SK-N-SH treated with all-trans-retinoic acid at 6 μM for 48 hours (cell line): ENCODE measurements around the gene FBLL1.

Source experiments
- ATAC-seq: fragments of 200-7000 bp; cut with Tn5 transposase; 3 replicates; pipeline ENCODE4 v1.9.1; 2020; ENCODE audit warnings: mild to moderate bottlenecking, moderate library complexity
- ARNTL ChIP-seq: fragments of 450-650 bp; formaldehyde crosslinking; IDR thresholded peaks from 2 replicates; pipeline ENCODE4 v1.5.0; 2020; ENCODE audit warnings: low read depth, mild to moderate bottlenecking, moderate library complexity, borderline replicate concordance
- CREB5 ChIP-seq: fragments of 250-450 bp; sonication (Bioruptor Pico); IDR thresholded peaks from 2 replicates; pipeline ENCODE4 v1.5.1; 2020; ENCODE audit warnings: low read depth, mild to moderate bottlenecking, moderate library complexity
- CSDC2 ChIP-seq: fragments of 250-450 bp; sonication (Bioruptor Pico); IDR thresholded peaks from 2 replicates; pipeline ENCODE4 v1.5.0; 2020; ENCODE audit warnings: mild to moderate bottlenecking, moderate library complexity
- CSRNP3 ChIP-seq: fragments of 250-450 bp; sonication (Bioruptor Pico); IDR thresholded peaks from 2 replicates; pipeline ENCODE4 v1.5.1; 2021; ENCODE audit warnings: mild to moderate bottlenecking, moderate library complexity
- ESRRG ChIP-seq: fragments of 250-450 bp; sonication (Bioruptor Pico); IDR thresholded peaks from 2 replicates; pipeline ENCODE4 v1.6.1; 2021; ENCODE audit warnings: mild to moderate bottlenecking
- ISL1 ChIP-seq: fragments of 250-450 bp; sonication (Bioruptor Pico); IDR thresholded peaks from 2 replicates; pipeline ENCODE4 v2.1.2; 2022; ENCODE audit warnings: mild to moderate bottlenecking, moderate library complexity
- PATZ1 ChIP-seq: fragments of 250-450 bp; sonication (Bioruptor Pico); IDR thresholded peaks from 2 replicates; pipeline ENCODE4 v1.8.0; 2020; ENCODE audit warnings: mild to moderate bottlenecking, moderate library complexity, borderline replicate concordance
- POU6F1 ChIP-seq: fragments of 250-450 bp; sonication (Bioruptor Pico); IDR thresholded peaks from 2 replicates; pipeline ENCODE4 v1.8.0; 2021; ENCODE audit warnings: low read depth, mild to moderate bottlenecking, moderate library complexity, borderline replicate concordance
- PPARA ChIP-seq: fragments of 250-450 bp; sonication (Bioruptor Pico); IDR thresholded peaks from 2 replicates; pipeline ENCODE4 v1.5.0; 2020; ENCODE audit warnings: mild to moderate bottlenecking, borderline replicate concordance
- RARB ChIP-seq: fragments of 250-450 bp; sonication (Bioruptor Pico); IDR thresholded peaks from 2 replicates; pipeline ENCODE4 v1.8.0; 2021; ENCODE audit warnings: mild to moderate bottlenecking, moderate library complexity
- SNAI2 ChIP-seq: fragments of 250-450 bp; sonication (Bioruptor Pico); IDR thresholded peaks from 2 replicates; pipeline ENCODE4 v1.5.0; 2020; ENCODE audit warnings: mild to moderate bottlenecking, moderate library complexity
- TCF4 ChIP-seq: fragments of 250-450 bp; sonication (Bioruptor Pico); IDR thresholded peaks from 2 replicates; pipeline ENCODE4 v1.8.0; 2021; ENCODE audit warnings: mild to moderate bottlenecking, moderate library complexity, borderline replicate concordance
- TSHZ2 ChIP-seq: fragments of 250-450 bp; sonication (Bioruptor Pico); IDR thresholded peaks from 2 replicates; pipeline ENCODE4 v1.5.0; 2020; ENCODE audit warnings: mild to moderate bottlenecking, moderate library complexity
- ZC3H10 ChIP-seq: fragments of 250-450 bp; sonication (Bioruptor Pico); IDR thresholded peaks from 2 replicates; pipeline ENCODE4 v1.5.1; 2021; ENCODE audit warnings: mild to moderate bottlenecking, moderate library complexity
- ZFP3 ChIP-seq: fragments of 250-450 bp; sonication (Bioruptor Pico); IDR thresholded peaks from 2 replicates; pipeline ENCODE4 v1.5.0; 2020; ENCODE audit warnings: mild to moderate bottlenecking, moderate library complexity
- ZFP30 ChIP-seq: fragments of 450-650 bp; formaldehyde crosslinking; IDR thresholded peaks from 2 replicates; pipeline ENCODE4 v1.5.0; 2022; ENCODE audit warnings: mild to moderate bottlenecking, moderate library complexity

FBLL1 gene

GRCh38 chr5:168494057-168494555, 35.0 kb upstream of the FBLL1 start:
- ATAC-seq = no peak

GRCh38 chr5:168502563-168503237, 26.4 kb upstream of the FBLL1 start:
- ATAC-seq = no peak

More at GRCh38 chr5:168494057-168494555, 35.0 kb upstream of the FBLL1 start:
- TF ChIP-seq SNAI2 (CRISPR knock-in tag) (0 out of 2 replicates have a peak, but pooled peaks have one; percentile 56), TCF4 (CRISPR knock-in tag) (peak; percentile 79), TSHZ2 (CRISPR knock-in tag) (peak; percentile 57; the same call in 1 of the 2 replicates), ISL1 (CRISPR knock-in tag) (peak; percentile 79), CSRNP3 (no peak)

GRCh38 chr5:168513861-168514428, 15.2 kb upstream of the FBLL1 start:
- TF ChIP-seq ZFP30 (CRISPR knock-in tag) = no peak
- no peak for TF ChIP-seq ZFP3
- no peak for TF ChIP-seq ESRRG (CRISPR knock-in tag)
- no peak for TF ChIP-seq PATZ1 (CRISPR knock-in tag)
- TF ChIP-seq CSDC2 (CRISPR knock-in tag) = no peak
- no peak for TF ChIP-seq CREB5 (CRISPR knock-in tag)
- TF ChIP-seq SNAI2 (CRISPR knock-in tag) = no peak
- TF ChIP-seq ZC3H10 = no peak
- TF ChIP-seq TCF4 (CRISPR knock-in tag) = no peak
- no peak for TF ChIP-seq POU6F1 (CRISPR knock-in tag)
- no peak for TF ChIP-seq CSRNP3
- no peak for TF ChIP-seq PPARA
- TF ChIP-seq, all 23 proteins: peak for 0

More at GRCh38 chr5:168502563-168503237, 26.4 kb upstream of the FBLL1 start:
- TF ChIP-seq CSDC2 (CRISPR knock-in tag) (no peak), ZFP30 (CRISPR knock-in tag) (no peak), TCF4 (CRISPR knock-in tag) (peak; percentile 60)

GRCh38 chr5:168525856-168526255, 3.2 kb upstream of the FBLL1 start:
- ATAC-seq = no peak
- TF ChIP-seq SNAI2 (CRISPR knock-in tag) (no peak), RARB (no peak), ARNTL (CRISPR knock-in tag) (no peak), ZC3H10 (no peak), ESRRG (CRISPR knock-in tag) (no peak), CREB5 (CRISPR knock-in tag) (no peak), ISL1 (CRISPR knock-in tag) (no peak), CSRNP3 (no peak), ZFP30 (CRISPR knock-in tag) (no peak), PPARA (no peak)

More at GRCh38 chr5:168513861-168514428, 15.2 kb upstream of the FBLL1 start:
- no peak for ATAC-seq
